ENCODE measurements around the gene MLLT6. TPM values are rescaled to one million over a fixed set of nuclear protein-coding genes. Genes with fewer than 3 reads are reported as not detected.

Gene MLLT6
- total and polyA plus RNA-seq, 2 of the 13 experiments (the other 11 are each of a cell fraction or from before 2014, with no cell fraction given), result 50.7 to 69.5 TPM

DNA sequence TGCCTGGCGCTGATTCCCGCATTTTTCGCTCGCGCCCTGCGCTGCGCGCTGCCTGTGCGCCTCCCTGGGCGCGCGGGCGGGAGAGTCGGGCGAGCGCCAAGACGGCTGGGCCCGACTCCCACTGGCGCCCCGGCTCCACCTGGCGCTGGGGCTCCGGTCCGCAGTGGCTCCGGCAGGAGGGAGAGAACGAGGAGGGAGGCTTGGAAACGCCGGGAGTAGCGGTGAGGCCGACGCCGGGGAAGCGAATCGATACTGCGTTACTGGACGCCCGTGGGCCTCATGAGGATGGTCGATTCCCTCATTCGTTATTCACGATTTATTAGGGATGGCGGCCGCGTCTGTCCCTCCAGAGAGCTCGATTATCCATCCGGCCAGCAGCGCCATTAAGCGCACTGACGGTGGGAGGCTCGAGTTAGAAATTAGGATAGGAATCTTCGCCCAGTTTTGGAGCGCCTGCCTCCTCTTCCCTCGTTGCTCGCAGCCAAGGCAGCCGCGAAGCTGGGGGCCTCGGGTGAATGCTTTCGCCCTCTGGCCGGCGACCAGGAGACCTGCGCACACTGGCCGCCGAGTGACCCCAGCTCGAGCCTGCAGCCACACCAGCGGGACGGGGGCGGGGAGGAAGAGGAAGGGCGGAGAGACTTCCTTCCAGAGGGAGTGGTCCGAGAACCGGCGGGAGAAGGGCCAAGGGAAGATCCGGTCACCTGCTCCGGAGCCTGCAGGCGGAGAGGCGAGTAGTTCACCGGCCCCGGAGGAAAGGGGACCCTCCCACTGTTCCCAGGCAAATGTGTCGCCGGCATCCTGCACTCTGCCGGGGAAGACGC, 44.4 kb downstream of the MLLT6 start (continued):
- TF ChIP-seq, protein P1, sequence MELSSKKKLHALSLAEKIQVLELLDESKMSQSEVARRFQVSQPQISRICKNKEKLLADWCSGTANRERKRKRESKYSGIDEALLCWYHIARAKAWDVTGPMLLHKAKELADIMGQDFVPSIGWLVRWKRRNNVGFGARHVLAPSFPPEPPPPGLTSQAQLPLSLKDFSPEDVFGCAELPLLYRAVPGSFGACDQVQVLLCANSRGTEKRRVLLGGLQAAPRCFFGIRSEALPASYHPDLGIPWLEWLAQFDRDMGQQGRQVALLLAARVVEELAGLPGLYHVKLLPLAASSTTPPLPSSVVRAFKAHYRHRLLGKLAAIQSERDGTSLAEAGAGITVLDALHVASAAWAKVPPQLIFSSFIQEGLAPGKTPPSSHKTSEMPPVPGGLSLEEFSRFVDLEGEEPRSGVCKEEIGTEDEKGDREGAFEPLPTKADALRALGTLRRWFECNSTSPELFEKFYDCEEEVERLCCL (CRISPR knock-in tag; IDR thresholded peaks at IDR 0.05; ENCODE audit: borderline replicate concordance), result no peak
- TF ChIP-seq CHCHD3 (CRISPR knock-in tag; IDR thresholded peaks at IDR 0.05) (0 out of 2 replicates have a peak, but pooled peaks have one; percentile 50), ZFAT (CRISPR knock-in tag; conservative IDR thresholded peaks at IDR 0.05) (0 out of 2 replicates have a peak, but pooled peaks have one; percentile 52), ZSCAN31 (CRISPR knock-in tag; IDR thresholded peaks at IDR 0.05; ENCODE audit: low read depth) (peak; percentile 92; the same call in 1 of the 2 replicates), YY1 (IDR thresholded peaks at IDR 0.05; ENCODE audit: insufficient read depth, insufficient replicate concordance, low read depth, low read length) (peak; percentile 65), MATR3 (CRISPR knock-in tag; IDR thresholded peaks at IDR 0.05) (no peak), KAT2B (IDR thresholded peaks at IDR 0.05; ENCODE audit: borderline replicate concordance, low read depth, low read length) (peak; percentile 47; the same call in 1 of the 2 replicates)
- TF ChIP-seq, protein P2, sequence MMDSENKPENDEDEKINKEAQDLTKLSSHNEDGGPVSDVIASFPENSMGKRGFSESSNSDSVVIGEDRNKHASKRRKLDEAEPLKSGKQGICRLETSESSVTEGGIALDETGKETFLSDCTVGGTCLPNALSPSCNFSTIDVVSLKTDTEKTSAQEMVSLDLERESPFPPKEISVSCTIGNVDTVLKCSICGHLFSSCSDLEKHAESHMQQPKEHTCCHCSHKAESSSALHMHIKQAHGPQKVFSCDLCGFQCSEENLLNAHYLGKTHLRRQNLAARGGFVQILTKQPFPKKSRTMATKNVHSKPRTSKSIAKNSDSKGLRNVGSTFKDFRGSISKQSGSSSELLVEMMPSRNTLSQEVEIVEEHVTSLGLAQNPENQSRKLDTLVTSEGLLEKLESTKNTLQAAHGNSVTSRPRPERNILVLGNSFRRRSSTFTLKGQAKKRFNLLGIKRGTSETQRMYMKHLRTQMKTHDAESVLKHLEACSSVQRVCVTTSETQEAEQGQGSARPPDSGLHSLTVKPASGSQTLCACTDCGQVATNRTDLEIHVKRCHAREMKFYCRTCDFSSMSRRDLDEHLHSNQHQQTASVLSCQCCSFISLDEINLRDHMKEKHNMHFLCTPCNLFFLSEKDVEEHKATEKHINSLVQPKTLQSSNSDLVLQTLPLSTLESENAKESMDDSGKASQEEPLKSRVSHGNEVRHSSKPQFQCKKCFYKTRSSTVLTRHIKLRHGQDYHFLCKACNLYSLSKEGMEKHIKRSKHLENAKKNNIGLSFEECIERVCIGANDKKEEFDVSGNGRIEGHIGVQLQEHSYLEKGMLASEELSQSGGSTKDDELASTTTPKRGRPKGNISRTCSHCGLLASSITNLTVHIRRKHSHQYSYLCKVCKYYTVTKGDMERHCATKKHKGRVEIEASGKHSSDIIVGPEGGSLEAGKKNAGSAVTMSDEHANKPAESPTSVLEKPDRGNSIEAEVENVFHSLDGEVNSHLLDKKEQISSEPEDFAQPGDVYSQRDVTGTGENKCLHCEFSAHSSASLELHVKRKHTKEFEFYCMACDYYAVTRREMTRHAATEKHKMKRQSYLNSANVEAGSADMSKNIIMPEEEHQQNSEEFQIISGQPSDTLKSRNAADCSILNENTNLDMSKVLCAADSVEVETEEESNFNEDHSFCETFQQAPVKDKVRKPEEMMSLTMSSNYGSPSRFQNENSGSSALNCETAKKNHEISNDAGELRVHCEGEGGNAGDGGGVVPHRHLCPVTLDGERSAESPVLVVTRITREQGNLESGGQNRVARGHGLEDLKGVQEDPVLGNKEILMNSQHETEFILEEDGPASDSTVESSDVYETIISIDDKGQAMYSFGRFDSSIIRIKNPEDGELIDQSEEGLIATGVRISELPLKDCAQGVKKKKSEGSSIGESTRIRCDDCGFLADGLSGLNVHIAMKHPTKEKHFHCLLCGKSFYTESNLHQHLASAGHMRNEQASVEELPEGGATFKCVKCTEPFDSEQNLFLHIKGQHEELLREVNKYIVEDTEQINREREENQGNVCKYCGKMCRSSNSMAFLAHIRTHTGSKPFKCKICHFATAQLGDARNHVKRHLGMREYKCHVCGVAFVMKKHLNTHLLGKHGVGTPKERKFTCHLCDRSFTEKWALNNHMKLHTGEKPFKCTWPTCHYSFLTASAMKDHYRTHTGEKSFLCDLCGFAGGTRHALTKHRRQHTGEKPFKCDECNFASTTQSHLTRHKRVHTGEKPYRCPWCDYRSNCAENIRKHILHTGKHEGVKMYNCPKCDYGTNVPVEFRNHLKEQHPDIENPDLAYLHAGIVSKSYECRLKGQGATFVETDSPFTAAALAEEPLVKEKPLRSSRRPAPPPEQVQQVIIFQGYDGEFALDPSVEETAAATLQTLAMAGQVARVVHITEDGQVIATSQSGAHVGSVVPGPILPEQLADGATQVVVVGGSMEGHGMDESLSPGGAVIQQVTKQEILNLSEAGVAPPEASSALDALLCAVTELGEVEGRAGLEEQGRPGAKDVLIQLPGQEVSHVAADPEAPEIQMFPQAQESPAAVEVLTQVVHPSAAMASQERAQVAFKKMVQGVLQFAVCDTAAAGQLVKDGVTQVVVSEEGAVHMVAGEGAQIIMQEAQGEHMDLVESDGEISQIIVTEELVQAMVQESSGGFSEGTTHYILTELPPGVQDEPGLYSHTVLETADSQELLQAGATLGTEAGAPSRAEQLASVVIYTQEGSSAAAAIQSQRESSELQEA (CRISPR knock-in tag; IDR thresholded peaks at IDR 0.05; ENCODE audit: not compliant biosample characterization), result peak; percentile 73
- TF ChIP-seq, protein P3, sequence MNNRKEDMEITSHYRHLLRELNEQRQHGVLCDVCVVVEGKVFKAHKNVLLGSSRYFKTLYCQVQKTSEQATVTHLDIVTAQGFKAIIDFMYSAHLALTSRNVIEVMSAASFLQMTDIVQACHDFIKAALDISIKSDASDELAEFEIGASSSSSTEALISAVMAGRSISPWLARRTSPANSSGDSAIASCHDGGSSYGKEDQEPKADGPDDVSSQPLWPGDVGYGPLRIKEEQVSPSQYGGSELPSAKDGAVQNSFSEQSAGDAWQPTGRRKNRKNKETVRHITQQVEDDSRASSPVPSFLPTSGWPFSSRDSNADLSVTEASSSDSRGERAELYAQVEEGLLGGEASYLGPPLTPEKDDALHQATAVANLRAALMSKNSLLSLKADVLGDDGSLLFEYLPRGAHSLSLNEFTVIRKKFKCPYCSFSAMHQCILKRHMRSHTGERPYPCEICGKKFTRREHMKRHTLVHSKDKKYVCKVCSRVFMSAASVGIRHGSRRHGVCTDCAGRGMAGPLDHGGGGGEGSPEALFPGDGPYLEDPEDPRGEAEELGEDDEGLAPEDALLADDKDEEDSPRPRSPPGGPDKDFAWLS (CRISPR knock-in tag; IDR thresholded peaks at IDR 0.05; ENCODE audit: borderline replicate concordance), result 0 out of 2 replicates have a peak, but pooled peaks have one; percentile 14

Measured in HepG2 (cell line).